Heart left ventricle (tissue), 16 donors: ENCODE measurements around the gene C2CD5. TPM values are rescaled to one million over a fixed set of nuclear protein-coding genes. Genes with fewer than 3 reads are reported as not detected.

ENCODE experiments used
- ATAC-seq, 4 donors: fragments of 200-7000 bp; cut with Tn5 transposase; one replicate each; pipeline ENCODE4 v1.9.1; 2020 to 2022; ENCODE audit warnings: moderate library complexity in 4 of 4, mild to moderate bottlenecking in 3 of 4, moderate number of reproducible peaks in 1 of 4
- DNase-seq, 5 donors: peaks; one replicate each; pipeline ENCODE4 v3.0.0-alpha.2; 2020
- H3K27ac ChIP-seq, 12 donors: fragments of 200-600 bp; sonication (generic) in 4 of 12; one replicate each; pipeline versions ENCODE4 v1.5.0 to v1.8.0; 2016 to 2022; ENCODE audit warnings: mild to moderate bottlenecking in 2 of 12
- H3K27me3 ChIP-seq, 9 donors: fragments of 200-600 bp; sonication (generic) in 2 of 9; one replicate each; pipeline versions ENCODE4 v1.5.1 to v1.8.0; 2016 to 2022; ENCODE audit warnings: mild to moderate bottlenecking in 3 of 9
- H3K36me3 ChIP-seq, 9 donors: fragments of 200-600 bp; sonication (generic) in 2 of 9; one replicate each; pipeline versions ENCODE4 v1.5.0 to v1.8.0; 2018 to 2022; ENCODE audit warnings: mild to moderate bottlenecking in 2 of 9
- H3K4me1 ChIP-seq, 12 donors: fragments of 200-600 bp; sonication (generic) in 4 of 12; one replicate each; pipeline versions ENCODE4 v1.5.0 to v1.8.0; 2016 to 2022; ENCODE audit warnings: mild to moderate bottlenecking in 3 of 12
- H3K4me3 ChIP-seq, 12 donors: fragments of 200-600 bp; sonication (generic) in 4 of 12; one replicate each; pipeline versions ENCODE4 v1.5.0 to v1.8.0; 2017 to 2022; ENCODE audit warnings: mild to moderate bottlenecking in 9 of 12, moderate library complexity in 4 of 12
- H3K9me3 ChIP-seq, 12 donors: fragments of 200-600 bp; sonication (generic) in 4 of 12; one replicate each; pipeline versions ENCODE4 v1.5.0 to v1.8.0; 2016 to 2022; ENCODE audit warnings: mild to moderate bottlenecking in 1 of 12
- POLR2A ChIP-seq, 2 donors: fragments of 450-650 bp; IDR thresholded peaks; one replicate each; pipeline ENCODE4 v1.6.1; 2017; ENCODE audit warnings: antibody characterized with exemption in 2 of 2, mild to moderate bottlenecking in 2 of 2, moderate library complexity in 2 of 2
- WGBS, 4 donors: extraction: QIAGEN DNeasy Blood & Tissue Kit in 2 of 4; methylation state at CpG; one replicate each; pipeline versions ENCODE4 v1.1.5 to v1.1.7; 2013 to 2018; 5-methylcytosine and 5-hydroxymethylcytosine counted together
- intact Hi-C, 10 donors: fragments of 100-400 bp; cut with DNase I; formaldehyde crosslinking; loops; one replicate each; pipeline versions ENCODE4 v1.11.1 to v1.14.2; 2022
- polyA plus RNA-seq, 2 donors: library from polyadenylated mRNA; stranded (reverse); fragments of 200-250 nt; gene quantifications; one replicate each; pipeline ENCODE4 v1.2.3, GENCODE V29; 2013
- total RNA-seq, 9 donors: library from RNA; depleted of rRNA in 2 of 9; stranded (reverse); fragments of >200 nt in 2 of 9; fragmentation: NEBNext Ultra II Directional in 3 of 9; extraction: Animal tissue kit (Norgen Biotek cat#: 25700) in 3 of 9; gene quantifications; one replicate each; pipeline versions ENCODE4 v1.1.0 to v1.2.4, GENCODE V29; 2016 to 2023
- TF ChIP-seq, protein P1 (sequence below), 12 donors: fragments of 200-600 bp; sonication (generic) in 4 of 12; IDR thresholded peaks; one replicate each; pipeline versions ENCODE4 v1.5.0 to v1.8.0; 2018 to 2022; ENCODE audit warnings: antibody characterized with exemption in 12 of 12, mild to moderate bottlenecking in 5 of 12
- donor health status: ischemic (EF 13 %, LVEDD 7.1; RV severe dilation, severe dysfunction).
- donor health status: healthy with polysubstance abuse.
- donor health status: DM: no; HTN: yes; CAD: no.
- donor health status: DM: no; HTN: no; CAD: no.
- donor health status: ischemic (EF 25% LVEDD 6.9; RV normal size, moderate dysfunction).
- donor health status: ischemic (EF 25% LVEDD 5.7; RV mildly dilated, moderate dysfunction).
- donor health status: healthy.
- donor health status: DM: yes; HTN: yes; CAD: no.
- donor health status: ischemic (EF 35%, LVEDD 5.7; RV mildly dilated, moderate dysfunction).
- donor health status: nonischemic (EF 11% LVEDD 7.7; RV severe dilation, severe dysfunction).
- donor health status: DM: yes; HTN: yes; CAD: no.
- donor health status: PGD.
- donor health status: ischemic (EF 29% LVEDD 5.4; RV normal size, mild dysfunction).
- donor health status: nonischemic (EF 23%, LVEDD 6.1; RV moderate dilation, normal function).

C2CD5 gene
- total and polyA plus RNA-seq, 11 donors, result 6.6 to 28.0 (median 17.3) TPM

GRCh38 chr12:22531205-22531604, 13.1 kb downstream of the C2CD5 start:
- DNase-seq (no peak), ATAC-seq (no peak)
- peaks cover 0 to 25% (median 0%) of the 10 kb centered on the region in 12 donors for H3K4me1 ChIP-seq
- TF ChIP-seq, protein P1, sequence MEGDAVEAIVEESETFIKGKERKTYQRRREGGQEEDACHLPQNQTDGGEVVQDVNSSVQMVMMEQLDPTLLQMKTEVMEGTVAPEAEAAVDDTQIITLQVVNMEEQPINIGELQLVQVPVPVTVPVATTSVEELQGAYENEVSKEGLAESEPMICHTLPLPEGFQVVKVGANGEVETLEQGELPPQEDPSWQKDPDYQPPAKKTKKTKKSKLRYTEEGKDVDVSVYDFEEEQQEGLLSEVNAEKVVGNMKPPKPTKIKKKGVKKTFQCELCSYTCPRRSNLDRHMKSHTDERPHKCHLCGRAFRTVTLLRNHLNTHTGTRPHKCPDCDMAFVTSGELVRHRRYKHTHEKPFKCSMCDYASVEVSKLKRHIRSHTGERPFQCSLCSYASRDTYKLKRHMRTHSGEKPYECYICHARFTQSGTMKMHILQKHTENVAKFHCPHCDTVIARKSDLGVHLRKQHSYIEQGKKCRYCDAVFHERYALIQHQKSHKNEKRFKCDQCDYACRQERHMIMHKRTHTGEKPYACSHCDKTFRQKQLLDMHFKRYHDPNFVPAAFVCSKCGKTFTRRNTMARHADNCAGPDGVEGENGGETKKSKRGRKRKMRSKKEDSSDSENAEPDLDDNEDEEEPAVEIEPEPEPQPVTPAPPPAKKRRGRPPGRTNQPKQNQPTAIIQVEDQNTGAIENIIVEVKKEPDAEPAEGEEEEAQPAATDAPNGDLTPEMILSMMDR (IDR thresholded peaks at IDR 0.05), result no peak
- no peak for TF ChIP-seq POLR2A (IDR thresholded peaks at IDR 0.05)
- 97 to 100% (median 99%) methylated on average over 2 of the region's 2 CpGs for WGBS, 4 donors
- H3K27me3 ChIP-seq, result no peaks in the 10 kb centered on the region
- intact Hi-C loops, result no loop called here
- no peak overlapping the region for H3K27ac ChIP-seq
- peaks cover 0 to 61% (median 51%) of the 10 kb centered on the region in 9 donors for H3K36me3 ChIP-seq
- no peak overlapping the region for H3K4me3 ChIP-seq
- H3K9me3 ChIP-seq, result peaks cover 0 to 6% (median 0%) of the 10 kb centered on the region in 12 donors

DNA sequence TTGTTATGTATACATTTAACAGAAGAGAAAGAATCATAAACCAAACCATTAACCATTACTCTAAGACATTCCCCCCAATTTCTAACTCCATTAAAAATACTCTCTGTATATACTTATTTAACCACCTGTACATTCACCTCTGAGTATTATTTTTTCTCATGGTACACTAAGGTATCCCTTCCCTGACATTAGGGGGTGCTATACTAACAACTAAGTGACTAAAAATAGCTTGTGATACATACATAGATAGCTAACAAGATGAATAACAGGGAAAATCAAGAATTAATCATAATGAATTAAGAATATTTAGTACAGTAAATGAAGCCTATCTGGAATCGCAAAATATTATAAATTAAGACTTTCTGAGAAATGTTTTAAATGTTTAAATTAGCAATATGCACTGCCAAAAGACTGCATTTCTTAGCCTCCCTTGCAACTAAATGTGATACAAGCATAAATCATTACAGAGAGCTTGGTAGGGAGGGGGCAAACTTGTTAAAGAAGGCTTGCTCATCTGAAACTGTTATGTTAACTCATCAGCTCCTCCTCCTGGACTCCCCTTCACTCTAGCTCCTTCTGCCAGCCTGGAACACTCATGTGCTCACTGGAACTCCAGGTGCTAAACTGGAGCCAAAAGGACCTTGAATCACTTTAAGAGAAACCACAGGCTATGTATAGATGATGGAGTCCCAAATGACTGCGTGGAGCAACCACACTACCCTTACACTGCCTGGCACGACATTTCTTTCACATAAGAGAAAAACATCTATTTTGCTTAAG, 14.9 kb downstream of the C2CD5 start:
- intact Hi-C loops, result loop anchor here in 1 of 10 donors (5.0 kb wide), 1 partner anchor 103 kb away; no protein-coding TSS in a partner anchor

DNA sequence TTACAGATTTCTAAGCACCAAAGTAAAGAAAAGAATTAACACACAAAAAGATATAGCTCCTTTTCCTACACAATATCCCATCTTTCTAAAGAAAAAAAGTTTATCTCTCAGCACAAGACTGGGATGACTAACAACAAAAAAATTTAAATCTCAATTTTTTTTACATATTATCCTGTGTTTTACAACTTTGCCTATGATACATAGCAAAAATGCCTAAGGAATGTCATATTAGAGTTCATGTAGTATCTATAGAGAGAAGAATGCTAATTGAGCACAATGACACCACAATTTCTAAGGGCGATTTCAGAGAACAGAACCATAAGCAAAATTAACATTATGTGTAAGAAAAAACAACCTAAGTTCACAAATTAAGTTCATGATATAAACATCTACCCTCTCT, 16.3 kb downstream of the C2CD5 start:
- intact Hi-C loops, result loop anchor here in 1 of 10 donors (5.0 kb wide), 1 partner anchor 104 kb away; no protein-coding TSS in a partner anchor
- H3K27me3 ChIP-seq, result no peaks in the 10 kb centered on the region
- H3K9me3 ChIP-seq, result peaks cover 0 to 6% (median 0%) of the 10 kb centered on the region in 12 donors
- H3K4me1 ChIP-seq, result peaks cover 0 to 10% (median 0%) of the 10 kb centered on the region in 12 donors
- DNase-seq (no peak), ATAC-seq (no peak)
- peaks cover 0 to 71% (median 63%) of the 10 kb centered on the region in 9 donors for H3K36me3 ChIP-seq
- TF ChIP-seq POLR2A (IDR thresholded peaks at IDR 0.05), result no peak
- TF ChIP-seq, protein P1 (IDR thresholded peaks at IDR 0.05), result no peak
- WGBS, 4 donors, result 90 to 96% (median 94%) methylated on average over 1 of the region's 1 CpG
- no peak overlapping the region for H3K4me3 ChIP-seq
- no peak overlapping the region for H3K27ac ChIP-seq

More for the DNA sequence above, 14.9 kb downstream of the C2CD5 start:
- peaks cover 0 to 71% (median 63%) of the 10 kb centered on the region in 9 donors for H3K36me3 ChIP-seq
- H3K4me1 ChIP-seq, result peaks cover 0 to 10% (median 0%) of the 10 kb centered on the region in 12 donors
- H3K27me3 ChIP-seq, result no peaks in the 10 kb centered on the region
- H3K27ac ChIP-seq, result no peak overlapping the region
- peaks cover 0 to 6% (median 0%) of the 10 kb centered on the region in 12 donors for H3K9me3 ChIP-seq
- DNase-seq (no peak), ATAC-seq (peak in 2 of 4 donors; percentile 51 to 55)
- 94 to 97% (median 95%) methylated on average over 3 of the region's 3 CpGs for WGBS, 4 donors
- H3K4me3 ChIP-seq, result no peak overlapping the region
- TF ChIP-seq, protein P1 (IDR thresholded peaks at IDR 0.05), result peak; percentile 11 to 51 (median 41)
- TF ChIP-seq POLR2A (IDR thresholded peaks at IDR 0.05), result no peak

DNA sequence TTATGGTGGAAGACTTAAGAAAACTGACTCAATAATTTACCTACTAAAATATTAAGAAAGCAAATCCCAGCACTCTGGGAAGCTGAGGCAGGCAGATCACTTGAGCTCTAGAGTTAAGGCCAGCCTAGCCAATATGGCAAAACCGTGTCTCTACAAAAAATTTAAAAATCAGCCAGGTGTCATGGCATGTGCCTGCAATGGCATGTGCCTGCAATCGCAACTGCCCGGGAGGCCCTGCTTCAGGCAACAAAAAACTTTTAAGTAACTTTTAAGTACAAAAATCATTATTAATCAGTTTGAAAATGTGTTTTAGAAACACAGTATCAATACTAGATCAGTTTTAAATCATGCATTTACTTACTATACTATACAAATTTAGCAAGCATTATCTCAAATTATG, 17.5 kb downstream of the C2CD5 start:
- no peaks in the 10 kb centered on the region for H3K27me3 ChIP-seq
- 93 to 95% (median 94%) methylated on average over 3 of the region's 3 CpGs for WGBS, 4 donors
- peaks cover 0 to 5% (median 0%) of the 10 kb centered on the region in 12 donors for H3K4me1 ChIP-seq
- H3K4me3 ChIP-seq, result no peak overlapping the region
- H3K27ac ChIP-seq, result no peak overlapping the region
- intact Hi-C loops, result loop anchor here in 1 of 10 donors (5.0 kb wide), 1 partner anchor 105 kb away; no protein-coding TSS in a partner anchor
- TF ChIP-seq, protein P1 (IDR thresholded peaks at IDR 0.05), result no peak
- H3K9me3 ChIP-seq, result peaks cover 0 to 6% (median 0%) of the 10 kb centered on the region in 12 donors
- ATAC-seq, result no peak
- no peak for DNase-seq
- peaks cover 0 to 71% (median 63%) of the 10 kb centered on the region in 9 donors for H3K36me3 ChIP-seq
